LNCaP clone FGC (cell line): ENCODE results near the gene TRA2A.

Experiments used
- DNase-seq: peaks from one replicate; pipeline ENCODE4 v3.0.0-alpha.2; 2011; ENCODE audit warnings: low read depth
- H3K4me3 ChIP-seq: 2 replicates; pipeline ENCODE4 v1.5.1; 2011; ENCODE audit warnings: mild to moderate bottlenecking, low read depth, low read length, control low read depth
- TF ChIP-seq, protein P1 (sequence below): IDR thresholded peaks from 2 replicates; pipeline ENCODE4 v1.5.1; 2012; ENCODE audit warnings: mild to moderate bottlenecking; ENCODE audit not compliant: control insufficient read depth, insufficient read depth; ENCODE audit errors: extremely low read depth

TRA2A gene

DNA sequence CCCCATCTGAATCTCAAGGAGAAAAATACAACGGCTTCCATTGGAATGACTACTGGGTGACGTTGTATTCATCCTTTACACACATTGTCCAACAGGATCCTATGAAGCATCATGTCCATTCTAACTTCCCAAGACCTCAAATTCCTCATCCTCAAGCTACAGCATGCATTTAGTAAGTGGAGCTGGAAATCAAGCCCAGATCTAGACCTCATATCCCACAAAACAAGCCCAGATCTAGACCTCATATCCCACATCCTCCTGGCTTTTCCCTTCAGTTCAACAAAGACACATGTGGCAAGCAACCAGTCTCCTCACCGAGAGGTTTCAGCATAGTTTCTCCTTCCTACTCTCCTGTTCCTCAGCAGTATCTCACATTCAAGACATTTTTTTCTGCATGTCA lies 73.7 kb downstream of the TRA2A start:
- TF ChIP-seq, protein P1, sequence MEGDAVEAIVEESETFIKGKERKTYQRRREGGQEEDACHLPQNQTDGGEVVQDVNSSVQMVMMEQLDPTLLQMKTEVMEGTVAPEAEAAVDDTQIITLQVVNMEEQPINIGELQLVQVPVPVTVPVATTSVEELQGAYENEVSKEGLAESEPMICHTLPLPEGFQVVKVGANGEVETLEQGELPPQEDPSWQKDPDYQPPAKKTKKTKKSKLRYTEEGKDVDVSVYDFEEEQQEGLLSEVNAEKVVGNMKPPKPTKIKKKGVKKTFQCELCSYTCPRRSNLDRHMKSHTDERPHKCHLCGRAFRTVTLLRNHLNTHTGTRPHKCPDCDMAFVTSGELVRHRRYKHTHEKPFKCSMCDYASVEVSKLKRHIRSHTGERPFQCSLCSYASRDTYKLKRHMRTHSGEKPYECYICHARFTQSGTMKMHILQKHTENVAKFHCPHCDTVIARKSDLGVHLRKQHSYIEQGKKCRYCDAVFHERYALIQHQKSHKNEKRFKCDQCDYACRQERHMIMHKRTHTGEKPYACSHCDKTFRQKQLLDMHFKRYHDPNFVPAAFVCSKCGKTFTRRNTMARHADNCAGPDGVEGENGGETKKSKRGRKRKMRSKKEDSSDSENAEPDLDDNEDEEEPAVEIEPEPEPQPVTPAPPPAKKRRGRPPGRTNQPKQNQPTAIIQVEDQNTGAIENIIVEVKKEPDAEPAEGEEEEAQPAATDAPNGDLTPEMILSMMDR = no peak
- no peak overlapping the region for H3K4me3 ChIP-seq
- no peak for DNase-seq

DNA sequence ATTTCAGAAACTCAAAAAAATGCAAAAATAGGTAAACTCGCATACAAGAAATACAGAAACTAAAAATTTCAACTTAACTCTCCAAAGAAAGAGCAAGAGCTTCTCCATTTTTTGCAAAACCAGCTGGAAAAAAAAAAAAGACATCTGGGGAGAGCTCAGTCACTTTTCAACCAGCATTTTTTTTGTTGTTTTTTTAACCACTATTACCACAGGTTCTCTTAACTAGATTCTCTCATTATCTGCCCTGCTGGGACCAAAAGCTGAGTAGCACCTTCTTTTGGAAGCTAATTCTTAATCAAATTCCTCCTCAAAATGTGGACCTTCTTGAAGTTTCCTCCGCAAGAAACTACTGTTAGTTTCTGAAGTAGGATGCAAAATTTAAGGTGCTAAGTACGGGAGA lies 75.7 kb downstream of the TRA2A start:
- H3K4me3 ChIP-seq = no peak overlapping the region
- DNase-seq = no peak
- TF ChIP-seq, protein P1 = no peak

DNA sequence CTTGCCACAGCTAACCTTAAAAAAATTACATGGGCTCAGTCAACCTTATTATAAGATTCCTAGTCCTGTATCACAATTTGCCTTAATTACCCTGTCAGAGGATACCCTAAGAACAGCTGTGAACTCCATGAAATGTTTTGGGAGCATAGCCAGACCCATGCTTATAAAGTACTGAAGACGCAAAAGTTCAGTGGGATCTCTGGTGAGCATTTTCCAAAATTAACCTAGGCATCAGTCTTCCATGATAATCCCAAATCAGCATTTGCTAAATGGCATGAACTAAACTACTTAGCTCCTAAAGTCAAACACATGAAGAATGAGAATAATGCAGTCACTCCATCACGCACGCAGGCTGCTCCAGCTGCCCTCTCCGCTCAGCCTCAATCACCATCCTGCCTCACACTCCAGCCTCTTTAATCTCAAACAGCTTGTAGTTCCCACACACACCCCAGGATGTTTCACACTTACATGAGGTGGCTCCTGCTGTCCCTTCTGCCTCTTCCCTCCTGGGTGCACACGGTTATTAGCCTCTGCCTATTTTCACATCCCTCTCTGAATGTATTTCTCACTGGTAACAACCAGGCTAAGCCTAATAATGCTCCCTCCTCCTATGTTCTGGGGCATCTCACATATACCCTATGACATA lies 76.8 kb downstream of the TRA2A start:
- TF ChIP-seq, protein P1 = no peak
- DNase-seq = no peak
- H3K4me3 ChIP-seq = no peak overlapping the region
